ENCODE measurements around the gene EXTL2. TPM values are rescaled to one million over a fixed set of nuclear protein-coding genes. Genes with fewer than 3 reads are reported as not detected.

EXTL2 gene
- total and polyA plus RNA-seq, 2 experiments from 2014 or later, result 45.3 to 45.4 TPM

- TF ChIP-seq ZNF462 (CRISPR knock-in tag; IDR thresholded peaks at IDR 0.05) (no peak), EZH2phosphoT487 (IDR thresholded peaks at IDR 0.05; ENCODE audit: unreplicated experiment) (no peak), JUNB (IDR thresholded peaks at IDR 0.05; ENCODE audit: unreplicated experiment) (no peak), CTCF (conservative IDR thresholded peaks at IDR 0.05; ENCODE audit: low read depth in 2 of 2) (no peak), POLR2AphosphoS5 (IDR thresholded peaks at IDR 0.05; ENCODE audit: low read depth) (no peak), REST (IDR thresholded peaks at IDR 0.05; ENCODE audit: unreplicated experiment) (no peak), NANOG (IDR thresholded peaks at IDR 0.05; ENCODE audit: borderline replicate concordance) (no peak), CREB1 (CRISPR knock-in tag; IDR thresholded peaks at IDR 0.05; ENCODE audit: low read depth) (no peak)
These were observed 32.6 kb upstream of the EXTL2 start (continued) for GRCh38 chr1:100927276-100927675.
